HG03159 (cell line): ENCODE results near the gene DAO.
"Not testable (repeated sequence)": the region's sequence is repeated elsewhere in the genome, so short reads cannot be mapped to it uniquely, and the experiment has no call there.

Experiments used
- ATAC-seq: cut with Tn5 transposase; IDR thresholded peaks from one replicate; pipeline ENCODE4 v1.9.1; 2021; ENCODE audit warnings: mild to moderate bottlenecking, moderate library complexity; ENCODE audit not compliant: unreplicated experiment

Gene DAO

DNA sequence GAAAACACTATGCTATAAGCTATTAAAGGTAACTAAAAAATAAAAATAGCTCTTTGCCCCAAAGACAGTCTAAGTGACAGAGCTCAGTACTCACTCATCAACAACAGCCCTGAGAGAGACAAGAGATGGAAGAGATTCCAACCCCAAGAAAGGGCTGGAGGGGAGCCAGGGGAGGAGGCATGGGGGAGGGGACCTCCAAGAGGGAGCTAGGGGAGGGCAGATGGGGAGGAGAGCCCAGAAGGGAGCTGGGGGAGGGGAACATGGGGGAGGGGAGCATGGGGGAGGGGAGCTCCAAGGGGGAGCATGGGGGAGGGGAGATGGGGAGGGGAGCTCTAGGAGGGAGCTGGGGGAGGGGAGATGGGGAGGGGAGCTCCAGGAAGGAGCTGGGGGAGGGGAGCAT, 30.2 kb upstream of the DAO start:
- ATAC-seq = no peak

DNA sequence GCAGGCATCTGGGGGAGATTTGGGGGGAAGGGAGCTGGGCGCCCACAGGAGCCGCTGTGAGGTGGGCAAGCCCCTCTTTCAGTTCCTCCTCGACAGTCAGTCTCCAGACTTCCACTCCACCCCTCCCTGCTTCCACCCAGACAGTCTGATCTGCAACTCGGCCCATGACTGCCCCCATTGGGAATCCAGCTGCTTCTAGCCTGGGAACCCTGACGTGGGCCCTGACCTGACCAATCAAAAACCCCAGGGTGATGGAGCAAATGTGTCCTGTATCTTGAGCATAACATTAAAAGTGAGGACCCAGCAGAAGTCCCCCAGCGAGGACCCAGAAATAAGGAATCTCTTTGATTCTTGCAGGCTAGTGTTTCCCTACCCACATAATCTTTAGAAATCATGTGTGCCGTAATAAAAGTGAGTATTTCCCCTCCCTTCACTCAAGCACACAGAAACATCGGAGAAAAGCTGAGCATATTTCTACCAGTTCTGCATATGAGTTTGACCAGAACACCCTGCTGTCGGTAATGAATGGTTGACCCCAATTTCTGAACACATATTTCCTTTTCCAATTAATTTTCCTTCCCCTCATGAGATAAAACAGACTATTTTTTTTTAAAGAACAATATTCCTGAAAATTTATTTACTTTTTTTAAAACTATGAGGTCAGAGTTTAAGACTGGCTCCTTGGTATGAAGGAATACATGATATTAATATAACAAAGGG, 28.9 kb upstream of the DAO start:
- peak; percentile 73 for ATAC-seq

DNA sequence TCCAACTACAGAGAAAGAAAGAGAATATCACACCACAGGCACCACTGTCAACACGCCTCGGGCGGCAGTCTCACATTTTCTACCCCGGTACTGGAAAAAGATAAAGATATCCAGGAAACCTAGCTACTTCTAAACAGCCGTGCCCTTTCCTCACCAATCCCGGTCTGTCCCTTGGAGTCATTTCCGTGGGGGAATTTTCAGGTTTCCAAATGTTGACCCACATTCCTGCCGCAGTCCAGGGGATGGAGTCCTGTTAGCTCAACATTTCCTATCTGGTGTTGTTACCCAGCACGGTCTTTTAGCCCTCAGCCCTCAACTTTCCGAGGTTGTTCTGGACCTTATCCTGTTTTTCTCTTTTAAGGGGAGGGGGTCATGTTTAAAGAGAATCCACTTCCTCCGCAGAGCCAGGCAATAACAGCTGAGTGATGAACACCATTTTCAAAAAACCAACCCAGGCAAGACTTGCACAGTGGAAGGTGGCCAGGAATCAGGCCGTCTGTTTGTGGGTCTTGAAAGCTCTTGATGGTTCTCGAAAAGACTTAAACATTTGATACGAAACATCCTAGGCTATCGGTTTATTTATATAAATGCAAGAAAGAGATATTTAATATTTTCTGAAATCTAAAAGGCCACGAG, 27.1 kb upstream of the DAO start:
- ATAC-seq = no peak

DNA sequence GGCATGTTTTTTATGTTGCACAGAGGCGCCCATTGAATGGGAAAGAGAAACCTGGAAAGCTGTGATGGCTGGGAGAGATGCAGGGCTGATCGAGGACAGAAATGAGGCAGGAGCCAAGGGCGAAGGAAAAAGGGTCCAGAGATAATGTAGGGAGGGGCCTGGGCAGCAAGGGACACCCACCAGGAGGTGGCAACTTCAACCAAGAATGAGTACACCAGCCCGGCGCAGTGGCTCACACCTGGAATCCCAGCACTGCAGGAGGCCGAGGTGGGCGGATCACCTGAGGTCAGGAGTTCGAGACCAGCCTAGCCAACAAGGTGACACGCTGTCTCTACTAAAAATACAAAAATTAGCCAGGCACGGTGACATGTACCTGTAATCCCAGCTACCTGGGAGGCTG, 26.5 kb upstream of the DAO start:
- no peak for ATAC-seq

DNA sequence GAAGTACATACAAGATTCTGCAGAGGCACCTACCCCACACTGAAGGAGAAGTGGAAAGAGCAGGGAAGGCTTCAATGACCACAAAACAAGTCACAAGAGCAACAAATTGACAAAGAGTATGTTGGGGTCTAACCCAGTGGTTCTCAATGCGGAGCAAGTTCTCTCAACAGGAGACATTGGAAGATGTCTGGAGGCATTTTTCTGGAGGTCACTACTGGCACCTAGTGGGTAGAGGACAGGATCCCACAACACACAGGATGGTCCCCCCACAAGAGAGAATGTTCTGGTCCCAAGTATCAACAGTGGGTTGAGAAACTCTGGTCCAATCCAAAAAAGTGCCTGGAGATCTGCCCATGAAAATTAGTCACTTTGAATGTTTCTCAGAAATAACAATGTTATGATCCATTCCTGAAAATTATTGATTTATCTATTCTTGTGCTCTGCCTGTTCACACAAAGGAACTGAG, 25.9 kb upstream of the DAO start:
- ATAC-seq = no peak

DNA sequence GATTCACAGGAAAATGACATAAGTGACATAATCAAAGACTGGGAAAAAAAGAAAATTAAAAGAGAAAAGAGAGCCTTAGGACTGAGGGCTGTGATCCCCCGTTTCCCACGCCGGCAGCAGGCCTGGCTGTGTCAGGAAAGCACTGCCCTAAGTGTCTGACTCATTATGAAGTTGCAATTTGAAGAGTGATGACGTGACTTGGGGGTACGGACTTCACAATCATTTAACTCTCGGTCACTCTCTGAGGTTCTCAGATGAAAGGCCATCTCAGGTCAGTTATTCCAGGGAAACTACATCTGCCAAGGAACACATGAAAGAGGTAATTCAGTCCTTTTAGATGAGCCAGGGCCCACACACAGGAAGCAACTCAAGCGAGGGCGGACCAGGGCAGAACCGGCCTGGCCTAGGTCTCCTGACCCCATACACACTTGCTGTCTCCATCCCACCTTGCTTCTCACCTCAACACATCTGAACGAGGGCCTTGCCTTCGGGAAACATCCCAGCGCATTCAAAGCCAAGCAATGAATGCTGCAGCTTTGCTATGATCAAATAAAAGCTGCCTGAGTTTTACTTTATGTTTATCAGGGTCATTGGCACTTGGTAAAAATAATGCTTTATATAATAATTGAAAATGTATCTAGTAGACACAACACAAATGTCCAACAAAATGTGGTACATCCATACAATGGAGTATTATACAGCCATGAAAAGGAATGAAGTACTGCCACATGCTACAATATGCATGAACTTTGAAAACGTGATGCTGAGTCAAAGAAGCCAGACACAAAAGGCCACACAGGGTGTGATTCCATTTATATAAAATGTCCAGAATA, 25.2 kb upstream of the DAO start:
- no peak for ATAC-seq

DNA sequence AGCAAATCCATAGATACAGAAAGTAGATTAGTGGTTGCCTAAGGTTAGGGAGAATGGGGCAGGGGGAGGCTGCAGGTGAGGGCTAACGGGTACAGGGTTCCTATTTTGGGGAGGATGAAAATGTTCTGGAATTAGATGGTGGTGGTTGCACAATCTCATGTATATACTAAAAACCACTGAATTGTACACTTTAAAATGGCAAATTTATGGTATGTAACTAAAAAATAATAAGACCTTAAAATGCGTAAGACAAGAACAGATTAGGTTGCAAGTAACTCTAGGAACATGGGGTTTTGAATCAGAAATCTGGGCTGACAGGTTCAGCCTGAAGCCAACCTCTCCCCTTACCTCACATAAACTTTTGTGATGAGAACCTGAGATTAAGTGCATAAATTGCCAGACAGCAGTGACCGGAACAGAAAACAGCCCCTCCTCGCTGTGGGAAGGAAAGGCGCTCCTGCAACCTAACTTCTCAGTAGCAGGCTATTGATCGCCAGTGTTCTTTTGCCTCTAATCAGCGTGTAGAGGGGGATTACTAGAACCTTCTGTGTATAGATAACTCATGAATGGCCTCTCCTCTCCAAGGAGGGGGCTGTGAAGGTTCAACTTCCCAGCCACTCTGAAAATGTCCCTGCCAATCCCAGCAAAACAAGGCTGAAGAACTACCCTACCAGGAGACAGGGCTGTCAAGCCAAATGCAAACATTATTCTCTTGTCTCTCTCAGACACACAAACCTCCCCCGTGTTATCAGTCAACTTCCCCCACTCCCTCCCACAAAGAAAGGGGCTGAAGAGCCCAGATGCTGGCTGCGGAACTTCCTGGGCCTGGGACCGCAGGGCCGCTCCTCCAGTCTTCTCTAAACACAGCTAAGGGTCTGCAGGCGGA, 24.4 kb upstream of the DAO start:
- no peak for ATAC-seq

DNA sequence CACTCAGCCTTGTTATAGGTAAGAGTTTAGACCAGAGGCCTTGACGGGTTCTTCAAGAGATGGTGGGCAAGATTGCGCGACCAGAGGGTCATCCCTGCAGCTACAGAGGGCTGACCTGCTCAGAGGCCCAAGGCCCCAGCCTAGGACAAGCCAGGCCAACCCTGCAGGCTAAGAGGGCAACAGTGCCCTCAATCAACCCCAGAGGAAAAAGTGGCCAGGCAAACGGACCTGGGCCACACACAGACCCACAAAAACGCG, 23.8 kb upstream of the DAO start:
- no peak for ATAC-seq

DNA sequence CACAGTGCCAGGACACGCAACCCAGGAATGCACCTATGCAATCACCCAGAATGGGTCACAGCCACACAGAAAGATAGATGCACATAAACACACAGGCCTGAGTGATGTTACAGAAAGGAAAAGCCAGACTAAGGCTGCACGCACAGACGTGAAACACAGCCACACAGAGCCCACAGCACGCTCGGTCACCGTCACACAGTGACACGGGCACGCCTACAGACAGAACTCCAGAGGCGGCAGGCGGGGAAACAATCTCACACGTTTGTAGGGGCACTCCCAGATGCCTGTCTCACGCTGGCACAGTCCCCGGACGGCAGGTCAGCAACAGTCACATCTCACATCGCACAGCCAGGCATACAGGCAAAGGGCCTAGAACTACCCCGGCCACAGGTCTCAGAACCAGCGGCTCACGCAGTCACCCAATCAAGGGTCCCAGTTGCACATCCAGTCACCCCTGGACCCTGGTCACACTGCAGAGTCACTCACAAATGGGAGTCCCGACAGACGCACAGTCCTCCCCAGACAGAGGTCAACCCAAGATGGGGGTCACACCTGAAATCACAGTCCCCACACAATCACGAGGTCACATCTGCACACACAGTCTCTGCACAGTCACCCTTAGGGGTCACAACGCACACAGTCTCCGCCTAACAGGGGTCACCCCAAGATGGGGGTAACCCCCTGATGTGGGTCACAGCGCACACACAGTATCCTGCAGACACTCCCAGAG, 23.3 kb upstream of the DAO start:
- peak; percentile 25 for ATAC-seq

DNA sequence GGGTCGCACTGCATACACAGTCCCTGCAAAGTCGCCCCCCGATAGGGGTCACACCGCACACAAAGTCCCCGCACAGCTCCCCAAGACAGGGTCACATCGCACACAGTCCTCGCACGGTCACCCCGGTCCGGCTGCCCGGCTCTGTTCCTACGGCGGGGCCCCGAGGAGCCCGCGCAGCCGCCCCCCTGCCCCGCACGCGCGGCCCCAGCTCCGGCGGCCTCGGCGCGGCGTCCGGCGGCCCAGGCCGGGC, 22.8 kb upstream of the DAO start:
- peak; percentile 12 for ATAC-seq

DNA sequence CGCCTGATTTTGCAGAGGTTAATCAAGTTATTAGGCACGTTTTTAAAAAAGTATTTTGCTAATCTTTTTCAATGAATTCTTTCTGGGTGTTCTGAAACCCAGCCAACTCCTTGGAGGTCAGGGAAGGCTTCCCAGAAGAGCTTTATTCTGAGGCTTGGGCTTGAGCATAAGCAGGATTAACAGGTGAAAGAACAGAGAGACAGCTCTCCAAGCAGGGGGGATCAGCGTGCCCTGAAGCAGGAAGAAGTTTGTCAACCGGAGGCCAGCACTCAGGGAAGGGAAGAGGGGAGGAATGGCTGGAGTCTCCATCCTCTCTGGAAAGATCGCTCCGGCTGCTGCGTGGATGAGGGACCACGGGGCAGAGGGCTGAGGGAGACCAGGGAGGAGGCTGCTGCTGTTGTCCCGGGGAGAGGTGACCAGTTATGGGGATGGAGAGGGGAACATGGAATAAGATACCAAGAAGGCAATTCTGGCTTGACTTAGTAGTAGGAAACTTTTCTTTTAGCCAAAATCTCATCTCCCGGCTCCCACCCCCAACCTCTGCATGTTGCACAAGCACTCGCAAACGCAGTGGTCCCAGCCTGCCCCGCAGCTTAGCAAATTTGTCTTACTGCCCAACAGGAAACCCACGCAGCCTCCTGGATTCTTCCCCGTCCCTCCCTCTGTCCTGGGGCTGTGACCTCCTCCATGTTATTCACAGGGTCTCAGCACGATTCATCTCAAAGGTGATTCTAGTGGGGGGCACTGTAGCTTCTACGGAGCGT, 21.4 kb upstream of the DAO start:
- no peak for ATAC-seq

DNA sequence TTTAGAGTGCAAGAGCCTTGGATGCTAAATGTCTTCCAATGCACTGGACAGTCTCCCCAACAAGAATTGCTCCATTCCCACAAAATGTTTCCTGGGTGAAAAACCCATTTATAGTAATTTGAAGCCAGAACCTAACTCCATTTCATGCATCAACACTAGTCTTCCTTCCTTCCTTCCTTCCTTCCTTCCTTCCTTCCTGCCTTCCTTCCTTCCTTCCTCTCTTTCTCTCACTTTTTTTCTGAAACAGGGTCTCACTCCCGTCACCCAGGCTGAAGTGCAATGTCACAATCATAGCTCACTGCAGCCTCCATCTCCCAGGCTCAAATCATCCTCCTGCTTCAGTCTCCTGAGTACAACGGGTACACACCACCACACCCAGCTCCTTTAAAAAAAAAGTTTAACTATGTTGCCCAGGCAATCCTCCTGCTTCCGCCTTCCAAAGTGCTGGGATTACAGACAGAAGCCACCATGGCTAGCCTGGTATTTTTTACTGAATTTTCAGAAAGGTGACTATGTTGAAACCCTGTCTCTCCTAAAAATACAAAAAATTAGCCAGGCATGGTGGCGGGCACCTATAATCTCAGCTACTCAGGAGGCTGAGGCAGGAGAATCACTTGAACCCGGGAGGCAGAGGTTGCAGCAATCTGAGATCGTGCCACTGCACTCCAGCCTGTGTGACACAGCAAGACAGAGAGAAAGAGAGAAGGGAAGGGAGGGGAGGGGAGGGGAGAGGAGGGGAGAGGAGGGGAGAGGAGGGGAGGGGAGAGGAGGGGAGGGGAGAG, 20.6 kb upstream of the DAO start:
- ATAC-seq = not testable (repeated sequence)

DNA sequence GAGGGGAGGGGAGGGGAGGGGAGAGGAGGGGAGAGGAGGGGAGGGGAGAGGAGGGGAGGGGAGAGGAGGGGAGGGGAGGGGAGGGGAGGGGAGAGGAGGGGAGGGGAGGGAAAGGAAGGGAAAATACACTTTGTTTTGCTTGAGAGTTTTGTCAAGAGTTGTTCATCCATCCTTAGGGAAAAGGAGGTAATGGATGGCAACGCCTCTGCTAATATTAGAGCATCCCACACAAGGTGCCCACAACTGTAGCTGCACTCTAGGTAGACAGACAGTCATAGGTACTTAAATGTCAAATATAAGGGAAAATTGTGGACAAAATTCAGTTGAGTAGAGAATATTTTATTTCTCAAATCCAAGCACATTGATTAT, 20.0 kb upstream of the DAO start:
- ATAC-seq = no peak

DNA sequence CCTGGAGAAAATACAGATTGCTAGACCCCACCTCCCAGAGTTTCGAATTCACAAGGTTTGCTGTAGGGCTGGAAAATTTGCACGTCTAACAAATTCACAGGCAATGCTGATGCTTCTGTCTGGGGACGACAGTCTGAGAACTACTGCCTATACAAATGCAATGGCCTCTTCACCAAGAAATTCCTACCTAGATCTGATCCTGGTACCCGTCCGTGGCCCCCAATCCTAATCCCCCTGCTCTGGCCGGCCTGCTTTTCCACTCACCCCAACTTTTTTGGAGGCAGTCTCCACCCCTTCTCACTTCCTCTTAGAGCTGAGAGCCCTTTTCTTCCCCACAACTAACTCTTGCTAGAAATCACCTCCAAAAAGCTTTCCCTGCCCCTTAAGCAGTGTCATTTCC, 19.4 kb upstream of the DAO start:
- ATAC-seq = no peak

DNA sequence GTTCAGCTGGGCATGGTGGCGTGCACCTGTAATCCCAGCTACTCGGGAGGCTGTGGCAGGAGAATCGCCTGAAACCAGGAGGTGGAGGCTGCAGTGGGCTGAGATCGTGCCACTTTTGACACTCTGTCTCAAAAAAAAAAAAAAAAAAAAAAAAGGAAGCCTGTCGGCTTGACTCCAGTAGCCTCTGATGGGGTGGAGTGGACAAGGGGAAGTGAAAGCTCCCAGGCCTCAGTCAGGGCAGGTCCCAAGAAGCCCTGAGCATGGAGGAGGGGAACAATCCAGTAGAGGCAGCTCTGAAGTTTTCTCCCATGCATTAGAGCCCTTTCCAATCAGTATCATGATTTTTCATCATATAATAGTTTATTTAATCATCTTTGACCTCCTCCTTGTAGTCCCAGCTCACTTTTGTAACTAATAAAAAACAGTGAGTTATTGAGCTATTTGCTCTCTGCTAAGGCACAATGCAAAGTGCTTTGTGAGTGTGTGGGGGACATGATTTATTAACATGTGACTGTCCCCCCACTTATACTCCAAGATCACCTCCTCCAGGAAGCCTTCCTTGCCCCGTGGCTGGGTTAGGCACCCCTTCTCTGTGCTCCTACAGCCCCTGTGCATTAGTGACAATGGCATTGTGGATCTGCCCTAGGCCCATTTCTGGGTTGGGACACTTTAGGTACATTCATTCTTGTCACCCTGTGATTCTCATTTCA, 17.9 kb upstream of the DAO start:
- no peak for ATAC-seq

DNA sequence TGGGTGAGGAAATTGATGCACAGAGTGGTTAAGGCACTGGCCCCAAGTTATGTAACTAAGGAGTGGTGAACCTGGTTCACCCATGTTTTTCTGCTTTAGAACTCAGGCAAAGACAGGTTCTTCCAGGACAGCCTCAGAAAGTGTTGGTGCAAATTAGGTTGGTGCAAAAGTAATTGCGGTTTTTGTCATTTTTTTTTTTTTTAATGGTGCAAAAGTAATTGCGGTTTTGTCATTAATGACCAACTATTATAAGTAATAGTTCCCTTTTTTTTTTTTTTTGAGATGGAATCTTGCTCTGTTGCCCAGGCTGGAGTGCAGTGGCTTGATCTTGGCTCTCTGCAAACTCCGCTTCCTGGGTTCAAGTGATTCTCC, 17.3 kb upstream of the DAO start:
- no peak for ATAC-seq

DNA sequence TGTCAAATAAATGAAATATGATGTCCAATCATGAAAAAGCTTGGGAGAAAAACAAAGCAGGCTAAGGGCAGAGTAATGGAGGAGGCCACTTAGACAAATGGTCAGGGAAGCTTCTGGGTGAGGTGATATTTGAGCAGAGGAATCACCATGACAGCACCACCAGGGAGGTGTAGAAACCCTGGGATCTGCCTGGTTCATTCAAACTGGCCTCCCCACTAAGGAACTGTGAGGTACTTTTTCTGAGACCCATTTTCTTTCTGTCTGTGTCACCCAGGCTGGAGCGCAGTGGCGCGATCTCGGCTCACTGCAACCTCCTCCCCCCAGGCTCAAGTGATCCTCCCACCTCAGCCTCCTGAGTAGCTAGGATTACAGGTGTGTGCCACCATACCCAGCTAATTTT, 14.7 kb upstream of the DAO start:
- no peak for ATAC-seq

DNA sequence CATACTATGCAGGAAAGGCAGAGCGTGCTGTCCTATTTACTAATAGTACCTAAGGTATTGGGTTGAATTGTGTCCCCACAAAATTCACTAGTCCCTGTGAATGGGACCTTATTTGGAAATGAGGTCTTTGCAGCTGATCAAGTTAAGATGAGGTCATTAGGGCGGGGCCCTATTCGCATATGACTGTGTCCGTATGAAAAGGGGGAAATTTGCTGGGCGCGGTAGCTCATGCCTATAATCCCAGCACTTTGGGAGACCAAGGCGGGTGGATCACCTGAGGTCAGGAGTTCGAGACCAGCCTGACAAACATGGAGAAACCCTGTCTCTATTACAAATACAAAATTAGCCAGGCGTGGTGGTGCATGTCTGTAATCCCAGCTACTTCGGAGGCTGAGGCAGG, 13.8 kb upstream of the DAO start:
- not testable (repeated sequence) for ATAC-seq

DNA sequence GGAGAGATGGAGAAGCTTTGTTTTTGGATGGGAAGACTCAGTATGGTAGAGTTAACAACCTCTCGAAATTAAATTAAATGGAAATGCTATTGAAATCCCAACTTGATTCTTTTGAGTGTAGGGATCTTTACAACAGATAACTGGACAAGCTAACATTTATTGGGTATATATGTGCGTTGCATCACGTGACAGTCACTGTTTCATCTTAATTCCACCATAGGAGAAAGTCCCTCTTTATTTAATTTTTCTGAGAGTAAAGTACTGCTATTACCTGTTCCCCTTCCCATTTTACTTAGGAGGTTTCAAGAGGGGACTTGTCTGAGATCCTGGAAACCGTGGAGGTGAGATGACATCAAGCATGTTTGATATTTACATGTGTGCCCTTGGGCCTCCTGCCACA, 11.1 kb upstream of the DAO start:
- no peak for ATAC-seq
